ENCODE results near the gene TRPM5. TPM values are rescaled to one million over a fixed set of nuclear protein-coding genes. Genes with fewer than 3 reads are reported as not detected.

TRPM5 gene, protein sequence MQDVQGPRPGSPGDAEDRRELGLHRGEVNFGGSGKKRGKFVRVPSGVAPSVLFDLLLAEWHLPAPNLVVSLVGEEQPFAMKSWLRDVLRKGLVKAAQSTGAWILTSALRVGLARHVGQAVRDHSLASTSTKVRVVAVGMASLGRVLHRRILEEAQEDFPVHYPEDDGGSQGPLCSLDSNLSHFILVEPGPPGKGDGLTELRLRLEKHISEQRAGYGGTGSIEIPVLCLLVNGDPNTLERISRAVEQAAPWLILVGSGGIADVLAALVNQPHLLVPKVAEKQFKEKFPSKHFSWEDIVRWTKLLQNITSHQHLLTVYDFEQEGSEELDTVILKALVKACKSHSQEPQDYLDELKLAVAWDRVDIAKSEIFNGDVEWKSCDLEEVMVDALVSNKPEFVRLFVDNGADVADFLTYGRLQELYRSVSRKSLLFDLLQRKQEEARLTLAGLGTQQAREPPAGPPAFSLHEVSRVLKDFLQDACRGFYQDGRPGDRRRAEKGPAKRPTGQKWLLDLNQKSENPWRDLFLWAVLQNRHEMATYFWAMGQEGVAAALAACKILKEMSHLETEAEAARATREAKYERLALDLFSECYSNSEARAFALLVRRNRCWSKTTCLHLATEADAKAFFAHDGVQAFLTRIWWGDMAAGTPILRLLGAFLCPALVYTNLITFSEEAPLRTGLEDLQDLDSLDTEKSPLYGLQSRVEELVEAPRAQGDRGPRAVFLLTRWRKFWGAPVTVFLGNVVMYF (N-terminal part only)
- total RNA-seq: not detected in 2 replicates

DNA sequence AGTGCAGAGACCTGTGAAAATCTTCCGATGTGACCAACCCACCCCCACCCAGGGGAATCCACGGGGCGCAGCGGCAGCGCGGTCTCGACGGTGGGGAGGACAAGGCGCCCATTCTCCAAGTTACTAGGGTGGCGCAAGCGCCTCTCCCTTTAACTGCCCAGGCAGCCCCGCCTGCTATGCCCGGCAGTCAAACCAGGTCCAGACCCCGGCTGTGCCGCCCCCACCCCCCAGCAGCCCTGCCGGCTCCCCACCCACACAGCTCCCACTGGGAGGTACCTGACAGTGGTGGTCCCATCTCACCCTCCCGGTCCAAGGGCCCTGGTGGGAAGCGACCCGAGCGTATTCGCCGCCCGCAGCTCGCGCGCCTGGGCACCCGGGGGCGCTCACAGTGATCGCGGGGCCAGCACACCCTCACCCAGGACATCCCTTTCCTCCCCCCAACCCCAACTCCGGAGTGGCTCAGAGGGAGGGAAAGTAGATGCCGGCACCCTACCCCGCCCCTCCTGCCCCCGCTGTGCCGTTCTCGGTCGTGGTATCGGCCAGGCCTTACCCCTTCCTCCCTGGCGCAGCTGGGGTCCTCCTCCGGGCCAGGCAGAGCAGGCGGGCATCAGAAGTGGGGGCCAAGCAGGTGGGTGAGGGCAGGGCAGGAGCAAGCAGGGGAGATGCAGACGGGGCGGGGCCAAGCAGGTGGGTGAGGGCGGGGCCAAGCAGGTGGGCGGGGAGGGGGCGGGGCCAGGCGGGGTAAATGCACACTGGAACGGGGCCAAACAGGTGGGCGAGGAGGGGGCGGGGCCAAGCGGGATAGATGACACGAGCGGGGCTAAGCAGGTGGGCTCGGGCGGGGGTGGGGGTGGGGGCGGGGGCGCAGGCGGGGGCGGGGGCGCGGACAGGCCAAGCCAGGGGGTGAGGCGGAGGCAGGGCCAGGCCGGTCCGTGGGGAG, at the start of gene TRPM5:
Gene TRPM5, minus strand, starts transcription at position 634 of the 940 bp plus-strand sequence. CDS start 21,478 bp downstream, outside the sequence.

DNA sequence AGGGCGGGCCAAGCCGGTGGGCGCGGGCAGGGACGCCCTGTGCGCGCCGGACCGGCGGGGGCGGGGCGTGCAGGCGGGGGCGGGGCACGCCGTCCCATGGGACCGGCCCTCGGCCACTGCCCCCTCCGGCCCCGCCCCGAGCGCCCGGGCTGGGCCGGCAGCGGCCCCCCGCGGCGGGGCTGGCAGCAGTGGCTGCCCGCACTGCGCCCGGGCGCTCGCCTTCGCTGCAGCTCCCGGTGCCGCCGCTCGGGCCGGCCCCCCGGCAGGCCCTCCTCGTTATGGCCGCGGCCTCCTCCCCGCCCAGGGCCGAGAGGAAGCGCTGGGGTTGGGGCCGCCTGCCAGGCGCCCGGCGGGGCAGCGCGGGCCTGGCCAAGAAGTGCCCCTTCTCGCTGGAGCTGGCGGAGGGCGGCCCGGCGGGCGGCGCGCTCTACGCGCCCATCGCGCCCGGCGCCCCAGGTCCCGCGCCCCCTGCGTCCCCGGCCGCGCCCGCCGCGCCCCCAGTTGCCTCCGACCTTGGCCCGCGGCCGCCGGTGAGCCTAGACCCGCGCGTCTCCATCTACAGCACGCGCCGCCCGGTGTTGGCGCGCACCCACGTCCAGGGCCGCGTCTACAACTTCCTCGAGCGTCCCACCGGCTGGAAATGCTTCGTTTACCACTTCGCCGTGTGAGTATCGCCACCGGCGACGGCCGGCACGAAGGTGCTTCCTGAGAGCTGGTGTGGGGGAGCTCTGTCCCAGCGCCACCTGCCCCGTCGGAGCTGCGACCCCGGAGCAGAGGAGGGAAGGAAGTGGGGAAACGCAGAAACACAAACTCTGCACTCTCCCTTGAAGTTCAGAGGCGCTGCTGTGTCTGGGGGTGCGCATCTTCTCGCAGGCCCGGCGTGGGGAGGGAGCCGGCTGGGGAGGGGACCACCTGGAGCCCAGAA, 769 bp upstream of the TRPM5 start, which contains the start of gene KCNQ1:
Gene KCNQ1, plus strand, starts transcription at position 188 of the 925 bp plus-strand sequence. Its CDS starts 91 bp downstream, at position 279.

DNA sequence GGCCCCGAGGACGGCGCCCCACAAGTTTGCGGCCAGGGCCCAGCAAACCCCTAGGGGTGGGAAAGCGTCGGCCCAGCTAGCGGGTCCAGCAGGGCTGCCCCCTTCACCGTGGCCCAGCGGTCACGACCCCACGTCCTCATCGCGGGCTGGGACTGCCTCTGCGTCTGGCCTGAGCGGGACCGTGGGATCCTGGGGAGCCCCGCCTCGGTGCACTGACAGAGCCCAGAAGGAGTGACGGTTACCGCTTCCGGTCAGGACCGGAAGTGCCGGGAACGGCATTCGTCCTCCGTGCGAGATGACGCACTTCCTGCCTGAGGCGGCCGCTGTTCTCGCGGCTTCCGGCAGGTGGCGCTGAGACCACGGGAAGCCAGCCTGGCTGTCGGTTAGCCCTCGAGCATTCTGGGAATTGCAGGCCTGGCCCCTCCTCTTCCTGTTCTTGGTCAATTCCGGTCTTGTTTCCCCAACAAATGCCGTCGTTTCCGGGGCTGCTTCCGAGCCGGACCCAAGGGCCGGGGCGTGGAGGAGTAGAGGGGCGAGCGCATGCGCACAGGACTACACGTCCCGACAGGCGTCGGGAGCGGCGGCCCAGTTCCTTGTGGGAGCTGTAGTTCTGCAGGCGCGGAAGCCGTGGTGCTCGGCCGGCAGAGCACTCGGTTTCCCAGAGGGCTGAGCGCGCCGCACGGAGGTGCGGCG, 44.1 kb downstream of the TRPM5 start, which contains the start of gene TSSC4:
Gene TSSC4, plus strand, starts transcription at position 682 of the 693 bp plus-strand sequence. CDS start 1,884 bp downstream, outside the sequence.

Other genes starting within 250 kb of the TRPM5 start
- not detected in 2 replicates for gene ASCL2, start 173.9 kb downstream of the TRPM5 start, total RNA-seq
- gene C11orf21, start 142.6 kb downstream of the TRPM5 start, total RNA-seq: not detected in 2 replicates
- gene TSPAN32, start 142.5 kb downstream of the TRPM5 start, total RNA-seq: not detected in 2 replicates
- gene CD81, start 67.2 kb downstream of the TRPM5 start, total RNA-seq: 145 and 168 TPM in 2 replicates
- gene TSSC4, start 43.8 kb downstream of the TRPM5 start, total RNA-seq: 83.3 and 88.4 TPM in 2 replicates
- gene KCNQ1, start 494 bp upstream of the TRPM5 start, total RNA-seq: 0.32 TPM in 1 of 2 replicates, not detected in the other

All from epithelial cell of umbilical artery (primary cell).